ENCODE measurements around the gene LOXHD1. TPM values are rescaled to one million over a fixed set of nuclear protein-coding genes. Genes with fewer than 3 reads are reported as not detected.

LOXHD1 gene
- polyA plus RNA-seq, 1 experiment, result not detected

- H3K9me3 ChIP-seq (ENCODE audit: control insufficient read depth, insufficient read depth, low read length), result no peaks in the 10 kb centered on the region
- no peak for DNase-seq (ENCODE audit: low read depth, low spot score)
- peaks cover 2% of the 10 kb centered on the region for H3K27me3 ChIP-seq (ENCODE audit: control insufficient read depth, insufficient read depth, low read length)
- ChIA-PET CTCF (no interaction called here), POLR2A (no interaction called here)
- no peak overlapping the region for H3K27ac ChIP-seq (ENCODE audit: low read depth, low read length)
- no peak overlapping the region for H3K4me3 ChIP-seq (ENCODE audit: low read depth, low read length)
- TF ChIP-seq CTCF (IDR thresholded peaks at IDR 0.05; ENCODE audit: low read depth, low read length), result no peak
Measured at GRCh38 chr18:46596119-46596518, 60.9 kb downstream of the LOXHD1 start.

GRCh38 chr18:46591783-46592391 lies 65.1 kb downstream of the LOXHD1 start:
- ChIA-PET CTCF (no interaction called here), POLR2A (no interaction called here)
- no peak for DNase-seq (ENCODE audit: low read depth, low spot score)
- TF ChIP-seq CTCF (IDR thresholded peaks at IDR 0.05; ENCODE audit: low read depth, low read length), result no peak
- H3K27ac ChIP-seq (ENCODE audit: low read depth, low read length), result no peak overlapping the region
- H3K9me3 ChIP-seq (ENCODE audit: control insufficient read depth, insufficient read depth, low read length), result no peaks in the 10 kb centered on the region
- peaks cover 2% of the 10 kb centered on the region for H3K27me3 ChIP-seq (ENCODE audit: control insufficient read depth, insufficient read depth, low read length)
- no peak overlapping the region for H3K4me3 ChIP-seq (ENCODE audit: low read depth, low read length)

GRCh38 chr18:46590103-46590502 lies 66.9 kb downstream of the LOXHD1 start:
- Histone ChIP-seq H3K4me3 (ENCODE audit: low read depth, low read length) (no peak overlapping the region), H3K27ac (ENCODE audit: low read depth, low read length) (no peak overlapping the region), H3K9me3 (ENCODE audit: control insufficient read depth, insufficient read depth, low read length) (no peaks in the 10 kb centered on the region), H3K27me3 (ENCODE audit: control insufficient read depth, insufficient read depth, low read length) (peaks cover 2% of the 10 kb centered on the region)
- no peak for TF ChIP-seq CTCF (IDR thresholded peaks at IDR 0.05; ENCODE audit: low read depth, low read length)
- no peak for DNase-seq (ENCODE audit: low read depth, low spot score)
- POLR2A ChIA-PET, result no interaction called here
- CTCF ChIA-PET, result no interaction called here

GRCh38 chr18:46588971-46589660 lies 67.9 kb downstream of the LOXHD1 start:
- POLR2A ChIA-PET, result no interaction called here
- CTCF ChIA-PET, result no interaction called here
- no peak for DNase-seq (ENCODE audit: low read depth, low spot score)
- Histone ChIP-seq H3K27me3 (ENCODE audit: control insufficient read depth, insufficient read depth, low read length) (no peaks in the 10 kb centered on the region), H3K27ac (ENCODE audit: low read depth, low read length) (no peak overlapping the region), H3K9me3 (ENCODE audit: control insufficient read depth, insufficient read depth, low read length) (no peaks in the 10 kb centered on the region), H3K4me3 (ENCODE audit: low read depth, low read length) (no peak overlapping the region)
- TF ChIP-seq CTCF (IDR thresholded peaks at IDR 0.05; ENCODE audit: low read depth, low read length), result no peak

GRCh38 chr18:46587600-46587999 lies 69.4 kb downstream of the LOXHD1 start:
- Histone ChIP-seq H3K27me3 (ENCODE audit: control insufficient read depth, insufficient read depth, low read length) (no peaks in the 10 kb centered on the region), H3K9me3 (ENCODE audit: control insufficient read depth, insufficient read depth, low read length) (no peaks in the 10 kb centered on the region), H3K4me3 (ENCODE audit: low read depth, low read length) (no peak overlapping the region), H3K27ac (ENCODE audit: low read depth, low read length) (no peak overlapping the region)
- DNase-seq (ENCODE audit: low read depth, low spot score), result no peak
- POLR2A ChIA-PET, result no interaction called here
- no peak for TF ChIP-seq CTCF (IDR thresholded peaks at IDR 0.05; ENCODE audit: low read depth, low read length)
- CTCF ChIA-PET, result no interaction called here
